HK-2 (cell line): ENCODE measurements around the gene IGLL5.
"Not testable (repeated sequence)": the region's sequence is repeated elsewhere in the genome, so short reads cannot be mapped to it uniquely, and the experiment has no call there.

Experiments
- DNase-seq: peaks from one replicate; pipeline ENCODE4 v3.0.0-alpha.2; 2018; ENCODE audit not compliant: unreplicated experiment

The IGLL5 gene

GRCh38 chr22:22900527-22901205, 13.1 kb downstream of the IGLL5 start:
- DNase-seq: not testable (repeated sequence)

- DNase-seq: no peak
These were observed 14.1 kb downstream of the IGLL5 start for GRCh38 chr22:22901578-22902218.

DNA sequence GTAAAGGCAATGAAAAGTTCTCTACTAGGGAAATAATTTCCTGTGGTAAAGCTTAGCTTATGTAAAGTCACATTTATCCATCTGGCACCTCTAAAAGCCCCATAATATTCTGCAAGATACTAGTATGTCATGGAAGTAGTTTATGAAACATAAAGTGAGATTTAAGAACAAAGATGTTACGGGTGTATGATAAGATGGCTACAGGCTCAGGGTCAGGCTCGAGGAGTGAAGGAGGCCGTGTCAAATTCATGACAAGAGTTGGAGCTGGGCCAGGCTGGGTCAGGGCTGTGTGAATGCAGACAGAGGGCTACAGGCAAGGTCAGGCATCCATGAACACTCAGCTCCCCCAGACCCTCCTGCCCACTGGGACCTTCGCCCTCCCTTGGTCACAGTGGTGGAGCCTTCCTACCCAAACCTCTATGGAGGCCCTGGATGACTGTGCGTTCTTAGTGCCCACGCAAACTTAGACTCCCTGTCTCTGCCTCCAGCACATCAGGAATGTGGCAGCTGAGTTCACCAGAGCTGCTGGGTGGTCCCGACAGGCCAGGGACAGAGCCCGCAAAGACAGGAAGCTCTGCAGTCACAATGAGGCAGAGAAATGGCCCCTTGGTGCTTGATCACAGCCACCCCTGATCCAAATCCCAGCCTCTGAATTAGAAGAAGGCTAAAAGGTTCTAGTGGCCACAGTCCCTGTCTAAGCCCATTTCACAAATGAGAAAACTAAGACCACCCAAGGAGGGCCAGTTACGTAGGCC, 14.8 kb downstream of the IGLL5 start:
- no peak for DNase-seq

- no peak for DNase-seq
These were observed 15.8 kb downstream of the IGLL5 start for GRCh38 chr22:22903355-22903777.

DNA sequence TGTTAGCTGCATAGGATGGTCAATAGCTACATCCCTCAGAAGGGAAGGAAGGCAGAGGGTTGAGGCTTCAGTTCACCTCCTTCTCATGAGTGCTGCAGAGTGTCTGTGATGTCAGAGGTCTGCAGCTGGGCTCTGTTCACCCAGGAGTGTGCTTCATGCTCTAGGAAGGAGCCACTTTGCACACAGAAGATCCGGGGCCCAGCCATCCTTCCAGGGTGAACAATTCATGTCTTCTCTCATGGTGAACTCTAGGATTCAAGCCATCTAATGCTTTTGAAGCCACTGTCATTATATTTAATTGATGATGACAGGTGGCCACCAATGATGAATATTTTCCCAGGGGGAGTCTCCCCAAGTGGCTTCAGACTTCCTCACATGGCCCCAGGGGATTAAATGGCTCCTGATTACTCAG, 16.2 kb downstream of the IGLL5 start:
- not testable (repeated sequence) for DNase-seq

DNA sequence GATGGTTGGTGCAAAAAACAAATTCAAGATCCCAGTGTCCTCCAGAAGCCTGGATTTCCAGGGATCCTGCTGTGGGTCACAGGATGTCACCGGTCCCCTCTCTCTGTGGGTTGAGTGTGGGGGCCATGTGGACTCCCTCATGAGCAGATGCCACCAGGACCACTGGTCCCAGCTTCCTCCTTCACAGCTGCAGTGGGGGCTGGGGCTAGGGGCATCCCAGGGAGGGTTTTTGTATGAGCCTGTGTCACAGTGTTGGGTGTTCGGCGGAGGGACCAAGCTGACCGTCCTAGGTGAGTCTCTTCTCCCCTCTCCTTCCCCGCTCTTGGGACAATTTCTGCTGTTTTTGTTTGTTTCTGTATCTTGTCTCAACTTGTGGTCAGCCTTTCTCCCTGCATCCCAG, 17.1 kb downstream of the IGLL5 start:
- DNase-seq: not testable (repeated sequence)

- DNase-seq: not testable (repeated sequence)
These were observed 18.8 kb downstream of the IGLL5 start for GRCh38 chr22:22906391-22906790.

- no peak for DNase-seq
These were observed 19.4 kb downstream of the IGLL5 start for GRCh38 chr22:22906907-22907550.

GRCh38 chr22:22907551-22908494, 20.2 kb downstream of the IGLL5 start:
- DNase-seq: no peak

- DNase-seq: no peak
These were observed 20.9 kb downstream of the IGLL5 start for GRCh38 chr22:22908495-22908861.

DNA sequence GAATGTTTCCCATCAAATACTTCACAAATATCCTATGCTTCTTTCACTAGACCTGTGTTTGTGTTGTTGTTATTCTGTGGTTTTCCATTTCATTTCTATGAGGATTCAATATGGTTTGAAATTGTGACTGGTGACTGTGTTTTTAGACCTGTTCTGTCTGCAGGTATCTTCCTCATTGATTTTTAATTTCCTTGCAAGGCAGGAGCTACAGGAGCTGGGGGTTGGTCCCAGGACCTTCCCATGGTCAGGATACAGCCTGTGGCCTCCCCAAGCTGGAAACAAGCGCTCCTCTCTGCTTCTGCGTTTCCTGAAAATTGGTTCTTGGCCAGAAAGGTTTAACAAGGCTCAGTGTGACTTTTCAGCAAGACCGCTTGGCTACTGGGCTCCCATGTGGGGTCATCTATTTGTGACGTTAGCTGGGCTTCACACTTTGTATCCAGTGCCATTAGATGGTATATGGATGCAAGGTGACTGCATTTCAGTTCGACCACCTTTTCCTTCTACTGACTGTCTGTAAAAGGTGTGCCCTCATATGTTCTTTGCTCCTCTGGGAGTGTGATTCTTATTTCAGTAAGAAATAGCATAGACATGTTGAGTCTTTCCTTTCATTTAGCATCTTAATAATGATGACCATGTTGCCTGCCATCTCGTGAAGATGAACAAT, 21.5 kb downstream of the IGLL5 start:
- no peak for DNase-seq

DNA sequence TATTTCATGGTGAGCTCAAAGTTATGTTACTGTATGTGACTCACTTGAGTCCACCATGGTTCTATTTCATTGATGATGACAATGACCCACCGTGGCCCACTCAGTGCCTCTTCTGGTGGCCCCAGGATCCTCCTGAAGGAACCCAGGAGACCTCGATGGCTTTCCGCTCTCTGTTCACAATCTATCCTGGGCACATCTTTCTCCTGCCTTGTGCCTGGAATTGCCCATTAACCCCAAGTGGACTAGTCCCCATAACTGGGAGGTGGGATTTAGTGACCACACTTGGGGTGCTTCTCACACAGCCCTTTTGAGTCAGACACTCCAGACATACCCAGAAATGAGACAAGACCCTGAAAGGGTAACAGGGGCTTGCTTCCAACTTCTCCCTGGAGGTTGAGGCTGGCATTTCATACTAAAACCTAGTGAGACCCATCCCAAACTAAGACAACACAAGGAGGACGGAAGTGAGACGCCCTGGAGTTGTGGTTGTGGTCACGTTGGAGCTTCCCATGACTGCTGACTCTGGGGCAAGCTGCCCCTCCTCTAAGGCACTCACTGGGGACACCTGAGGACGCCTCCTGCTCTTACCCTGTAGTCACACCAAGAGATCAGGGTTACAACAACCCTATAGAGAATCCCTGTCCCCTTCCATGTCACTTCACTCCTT, 22.1 kb downstream of the IGLL5 start:
- DNase-seq: no peak

DNA sequence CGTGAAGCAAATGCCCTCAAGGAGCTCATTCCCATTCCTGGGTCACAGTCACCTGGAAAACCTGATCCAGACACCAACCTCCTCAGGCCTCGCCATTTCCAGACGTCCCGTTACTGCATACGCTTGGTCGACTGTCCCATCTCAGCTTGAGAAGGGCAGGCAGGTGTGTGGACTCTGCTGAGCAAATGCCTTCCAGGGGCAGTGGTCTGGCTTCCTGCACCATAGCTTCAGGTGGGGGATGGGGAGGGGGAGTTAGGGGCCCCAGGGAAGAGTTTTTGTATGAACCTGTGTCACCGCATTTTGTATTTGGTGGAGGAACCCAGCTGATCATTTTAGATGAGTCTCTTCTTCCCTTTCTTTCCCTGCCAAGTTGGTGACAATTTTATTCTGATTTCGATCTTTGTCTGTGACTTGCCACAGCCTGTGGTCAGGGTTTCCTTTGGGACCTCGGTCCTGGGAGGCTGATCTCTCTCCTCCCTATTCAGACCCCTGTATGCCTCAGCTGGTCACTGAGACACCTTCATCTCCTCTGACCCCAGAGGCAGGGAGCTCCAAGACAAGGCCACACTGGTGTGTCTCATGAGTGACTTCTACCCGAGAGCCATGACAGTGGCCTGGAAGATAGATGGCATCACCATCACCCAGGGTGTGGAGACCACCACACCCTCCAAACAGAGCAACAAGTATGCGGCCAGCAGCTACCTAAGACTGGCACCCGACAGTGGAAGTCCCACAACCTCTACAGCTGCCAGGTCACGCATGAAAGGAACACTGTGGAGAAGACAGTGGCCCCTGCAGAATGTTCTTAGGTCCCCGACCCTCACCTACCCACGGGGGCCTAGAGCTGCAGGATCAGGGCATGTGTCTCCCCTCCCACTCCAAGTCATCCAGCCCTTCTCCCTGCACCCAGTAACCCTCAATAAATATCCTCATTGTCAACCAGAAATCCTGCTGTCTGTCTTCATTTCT, 22.9 kb downstream of the IGLL5 start:
- DNase-seq: no peak

DNA sequence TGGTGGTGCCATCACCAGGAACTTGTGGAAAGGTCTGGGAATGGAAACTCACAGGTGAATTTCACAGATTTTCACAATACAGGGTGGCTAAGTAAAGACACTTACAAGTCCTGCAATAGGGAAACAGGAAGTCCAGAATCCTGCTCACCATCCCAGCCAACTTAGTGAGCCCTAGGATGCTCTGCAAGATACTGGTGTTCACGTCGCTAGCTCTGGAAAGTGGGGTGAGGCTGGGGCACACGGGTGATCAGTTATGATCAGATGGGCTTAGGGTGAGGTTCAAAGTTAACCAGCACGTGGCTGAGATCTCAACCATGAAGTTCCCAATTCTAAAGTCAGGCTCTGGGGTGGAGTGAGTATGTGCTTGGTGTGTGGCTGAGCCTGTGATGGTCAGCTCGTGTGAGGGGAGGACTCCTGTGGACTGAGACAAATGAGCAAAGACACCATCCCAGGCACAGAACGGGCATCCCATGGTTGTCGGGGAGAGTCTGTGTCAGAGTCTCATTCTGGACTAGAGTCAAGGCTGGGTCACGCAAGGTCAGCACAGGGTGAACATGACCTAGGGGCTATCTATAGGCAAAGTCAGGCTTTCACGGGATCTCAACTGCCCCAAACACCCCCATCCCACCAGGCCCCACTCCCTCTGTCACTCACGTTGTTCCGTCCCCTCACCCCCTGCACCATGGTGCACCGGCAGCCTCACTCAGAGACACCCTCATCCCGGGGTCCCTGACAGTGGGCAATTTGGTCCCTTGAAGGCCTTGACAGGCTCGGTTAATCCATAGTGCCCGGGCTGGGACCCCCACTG, 23.9 kb downstream of the IGLL5 start:
- DNase-seq: no peak

- DNase-seq: no peak
These were observed 24.7 kb downstream of the IGLL5 start for GRCh38 chr22:22912135-22912987.

GRCh38 chr22:22912988-22913253, 25.3 kb downstream of the IGLL5 start:
- no peak for DNase-seq

DNA sequence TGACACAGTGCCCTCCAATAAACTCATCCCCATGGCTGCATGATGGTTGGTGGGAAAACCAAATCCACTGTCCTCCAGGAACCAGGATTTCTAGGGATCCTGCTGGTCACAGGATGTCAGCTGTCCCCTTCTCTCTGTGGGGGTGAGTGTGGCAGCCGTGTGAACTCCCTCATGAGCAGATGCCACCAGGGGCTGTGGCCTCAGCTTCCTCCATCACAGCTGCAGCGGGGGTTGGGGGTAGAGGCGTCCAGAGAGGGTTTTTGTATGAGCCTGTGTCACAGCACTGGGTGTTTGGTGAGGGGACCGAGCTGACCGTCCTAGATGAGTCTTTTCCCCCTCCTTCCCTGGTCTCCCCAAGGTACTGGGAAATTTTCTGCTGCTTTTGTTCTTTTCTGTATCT, 26.4 kb downstream of the IGLL5 start:
- no peak for DNase-seq
